PC-9 (cell line): Measurements from ENCODE around the gene DOHH.

Experiments
- EZH2 ChIP-seq: fragments of 200-600 bp; sonication (generic); IDR thresholded peaks from 2 replicates; pipeline ENCODE4 v1.8.0; 2017; ENCODE audit warnings: antibody characterized with exemption, low read depth
- TF ChIP-seq, protein P1 (sequence below): fragments of 200-600 bp; sonication (generic); conservative IDR thresholded peaks from 2 replicates; pipeline ENCODE4 v1.6.1; 2017; ENCODE audit warnings: mixed run types, antibody characterized with exemption, mild to moderate bottlenecking, moderate library complexity

DNA sequence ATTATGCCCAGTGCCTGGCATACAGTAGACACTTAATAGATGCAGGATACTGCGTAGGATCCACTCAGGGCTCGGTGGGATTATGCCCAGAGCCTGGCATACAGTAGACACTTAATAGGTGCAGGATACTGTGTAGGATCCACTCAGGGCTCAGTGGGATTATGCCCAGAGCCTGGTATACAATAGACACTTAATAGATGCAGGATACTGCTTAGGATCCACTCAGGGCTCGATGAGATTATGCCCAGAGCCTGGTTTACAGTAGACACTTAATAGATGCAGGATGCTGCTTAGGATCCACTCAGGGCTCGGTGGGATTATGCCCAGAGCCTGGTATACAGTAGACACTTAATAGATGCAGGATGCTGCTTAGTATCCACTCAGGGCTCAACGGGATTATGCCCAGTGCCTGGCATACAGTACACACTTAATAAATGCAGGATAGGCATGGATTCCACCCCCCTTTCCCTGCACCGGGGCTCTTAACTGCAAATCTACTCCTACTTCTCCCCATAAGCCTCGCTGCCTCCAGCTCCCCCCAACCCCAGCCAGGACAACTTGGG is 45.0 kb downstream of the DOHH start:
- TF ChIP-seq, protein P1, sequence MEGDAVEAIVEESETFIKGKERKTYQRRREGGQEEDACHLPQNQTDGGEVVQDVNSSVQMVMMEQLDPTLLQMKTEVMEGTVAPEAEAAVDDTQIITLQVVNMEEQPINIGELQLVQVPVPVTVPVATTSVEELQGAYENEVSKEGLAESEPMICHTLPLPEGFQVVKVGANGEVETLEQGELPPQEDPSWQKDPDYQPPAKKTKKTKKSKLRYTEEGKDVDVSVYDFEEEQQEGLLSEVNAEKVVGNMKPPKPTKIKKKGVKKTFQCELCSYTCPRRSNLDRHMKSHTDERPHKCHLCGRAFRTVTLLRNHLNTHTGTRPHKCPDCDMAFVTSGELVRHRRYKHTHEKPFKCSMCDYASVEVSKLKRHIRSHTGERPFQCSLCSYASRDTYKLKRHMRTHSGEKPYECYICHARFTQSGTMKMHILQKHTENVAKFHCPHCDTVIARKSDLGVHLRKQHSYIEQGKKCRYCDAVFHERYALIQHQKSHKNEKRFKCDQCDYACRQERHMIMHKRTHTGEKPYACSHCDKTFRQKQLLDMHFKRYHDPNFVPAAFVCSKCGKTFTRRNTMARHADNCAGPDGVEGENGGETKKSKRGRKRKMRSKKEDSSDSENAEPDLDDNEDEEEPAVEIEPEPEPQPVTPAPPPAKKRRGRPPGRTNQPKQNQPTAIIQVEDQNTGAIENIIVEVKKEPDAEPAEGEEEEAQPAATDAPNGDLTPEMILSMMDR, result no peak
- TF ChIP-seq EZH2, result no peak
